H9 (cell line): ENCODE data around the gene TMEM208. TPM values are rescaled to one million over a fixed set of nuclear protein-coding genes. Genes with fewer than 3 reads are reported as not detected.

Source experiments
- DNase-seq: peaks from one replicate; pipeline ENCODE4 v3.0.0-alpha.2; 2017
- H2AFZ ChIP-seq: one replicate; pipeline ENCODE4 v1.6.1; 2013; ENCODE audit warnings: mild to moderate bottlenecking, low read length, control low read depth, moderate library complexity
- H2AK5ac ChIP-seq: 2 replicates; pipeline ENCODE4 v1.6.1; 2013; ENCODE audit warnings: low read length, control low read depth, mixed read lengths; ENCODE audit not compliant: insufficient read length
- H2BK120ac ChIP-seq: one replicate; pipeline ENCODE4 v1.6.1; 2013; ENCODE audit warnings: low read depth, mild to moderate bottlenecking, low read length, control low read depth, inconsistent platforms; ENCODE audit not compliant: poor library complexity, severe bottlenecking
- H2BK12ac ChIP-seq: 2 replicates; pipeline ENCODE4 v1.6.1; 2013; ENCODE audit warnings: low read length, control low read depth, mixed read lengths, low read depth; ENCODE audit not compliant: insufficient read length
- H2BK15ac ChIP-seq: 2 replicates; pipeline ENCODE4 v1.6.1; 2013; ENCODE audit warnings: low read depth, low read length, control low read depth
- H2BK20ac ChIP-seq: one replicate; pipeline ENCODE4 v1.6.1; 2013; ENCODE audit warnings: low read depth, mild to moderate bottlenecking, low read length, control low read depth, inconsistent platforms; ENCODE audit not compliant: poor library complexity, severe bottlenecking
- H2BK5ac ChIP-seq: 2 replicates; pipeline ENCODE4 v1.6.1; 2013; ENCODE audit warnings: low read length, control low read depth, mixed read lengths; ENCODE audit not compliant: insufficient read length
- H3K14ac ChIP-seq: 2 replicates; pipeline ENCODE4 v1.6.1; 2013; ENCODE audit warnings: low read length, control low read depth; ENCODE audit not compliant: insufficient read depth
- H3K18ac ChIP-seq: 2 replicates; pipeline ENCODE4 v1.6.1; 2013; ENCODE audit warnings: low read depth, mild to moderate bottlenecking, mixed read lengths, low read length, control low read depth; ENCODE audit not compliant: insufficient read length
- H3K23ac ChIP-seq: 2 replicates; pipeline ENCODE4 v1.6.1; 2013; ENCODE audit warnings: low read length, control low read depth, mixed read lengths, low read depth; ENCODE audit not compliant: insufficient read length
- H3K23me2 ChIP-seq: 2 replicates; pipeline ENCODE4 v1.6.1; 2013; ENCODE audit warnings: low read depth, mild to moderate bottlenecking, mixed read lengths, low read length, control low read depth; ENCODE audit not compliant: insufficient read length, poor library complexity, severe bottlenecking
- H3K27ac ChIP-seq: 2 replicates; pipeline ENCODE4 v1.5.1; 2013; ENCODE audit warnings: low read length, control low read depth, mixed read lengths, low read depth; ENCODE audit not compliant: insufficient read length
- H3K27me3 ChIP-seq: 2 replicates; pipeline ENCODE4 v1.6.1; 2013; ENCODE audit warnings: low read length, control low read depth, inconsistent platforms; ENCODE audit not compliant: insufficient read depth
- H3K4ac ChIP-seq: 2 replicates; pipeline ENCODE4 v1.6.1; 2013; ENCODE audit warnings: low read depth, mild to moderate bottlenecking, control low read depth, inconsistent platforms, low read length, moderate library complexity
- H3K4me1 ChIP-seq: 2 replicates; pipeline ENCODE4 v1.6.1; 2013; ENCODE audit warnings: low read length, control low read depth, inconsistent platforms; ENCODE audit not compliant: insufficient read depth
- H3K4me2 ChIP-seq: 2 replicates; pipeline ENCODE4 v1.6.1; 2013; ENCODE audit warnings: low read length, control low read depth, mixed read lengths; ENCODE audit not compliant: insufficient read length, insufficient read depth
- H3K56ac ChIP-seq: 2 replicates; pipeline ENCODE4 v1.6.1; 2013; ENCODE audit warnings: low read depth, mild to moderate bottlenecking, mixed read lengths, low read length, control low read depth; ENCODE audit not compliant: insufficient read length
- H3K79me1 ChIP-seq: 2 replicates; pipeline ENCODE4 v1.6.1; 2013; ENCODE audit warnings: low read depth, mild to moderate bottlenecking, moderate library complexity, low read length, control low read depth, inconsistent platforms; ENCODE audit not compliant: insufficient read depth, poor library complexity, severe bottlenecking
- H3K79me2 ChIP-seq: 2 replicates; pipeline ENCODE4 v1.6.1; 2013; ENCODE audit warnings: low read length, control low read depth, inconsistent platforms; ENCODE audit not compliant: insufficient read depth
- H3K9ac ChIP-seq: 2 replicates; pipeline ENCODE4 v1.6.1; 2013; ENCODE audit warnings: low read length, control low read depth, mixed read lengths; ENCODE audit not compliant: insufficient read length; ENCODE audit errors: extremely low read depth
- H3K9me3 ChIP-seq: one replicate; pipeline ENCODE4 v1.6.1; 2013; ENCODE audit warnings: low read depth, low read length, inconsistent platforms; ENCODE audit not compliant: control insufficient read depth
- H3T11ph ChIP-seq: one replicate; pipeline ENCODE4 v1.6.1; 2013; ENCODE audit warnings: mild to moderate bottlenecking, low read length, control low read depth, inconsistent platforms
- H4K20me1 ChIP-seq: one replicate; pipeline ENCODE4 v1.6.1; 2013; ENCODE audit not compliant: control insufficient read depth, insufficient read length, insufficient read depth
- H4K5ac ChIP-seq: 2 replicates; pipeline ENCODE4 v1.6.1; 2013; ENCODE audit warnings: low read depth, mild to moderate bottlenecking, mixed read lengths, low read length, control low read depth; ENCODE audit not compliant: insufficient read length
- H4K8ac ChIP-seq: replicated peaks from 2 replicates; pipeline ENCODE4 v1.6.1; 2013; ENCODE audit warnings: low read length, control low read depth, mixed read lengths, low read depth; ENCODE audit not compliant: insufficient read length
- H4K91ac ChIP-seq: 2 replicates; pipeline ENCODE4 v1.6.1; 2013; ENCODE audit warnings: low read depth, mild to moderate bottlenecking, moderate library complexity, mixed read lengths, low read length, control low read depth; ENCODE audit not compliant: insufficient read length
- H3K27ac Mint-ChIP-seq, 3 experiments: 2 replicates in 2 of 3; 3 replicates in 1 of 3; pipeline ENCODE4 v1.8.0; 2020 to 2021; ENCODE audit warnings: mixed read lengths in 3 of 3, mild to moderate bottlenecking in 1 of 3, moderate library complexity in 1 of 3
- H3K27me3 Mint-ChIP-seq: 2 replicates; pipeline ENCODE4 v1.8.0; 2021; ENCODE audit warnings: low read depth, mild to moderate bottlenecking, moderate library complexity, mixed read lengths
- H3K36me3 Mint-ChIP-seq, 3 experiments: 2 replicates in 2 of 3; 3 replicates in 1 of 3; pipeline ENCODE4 v1.8.0; 2020 to 2021; ENCODE audit warnings: low read depth in 3 of 3, mixed read lengths in 3 of 3; ENCODE audit not compliant: insufficient read depth in 1 of 3
- H3K4me1 Mint-ChIP-seq, 2 experiments: 2 replicates each; pipeline ENCODE4 v1.8.0; 2020; ENCODE audit warnings: mixed read lengths in 2 of 2
- H3K4me3 Mint-ChIP-seq, 2 experiments: 2 replicates in 1 of 2; 3 replicates in 1 of 2; pipeline ENCODE4 v1.8.0; 2020 to 2021; ENCODE audit warnings: mild to moderate bottlenecking in 2 of 2, mixed read lengths in 2 of 2, moderate library complexity in 1 of 2
- H3K9me3 Mint-ChIP-seq, 2 experiments: 2 replicates in 1 of 2; 3 replicates in 1 of 2; pipeline ENCODE4 v1.8.0; 2020; ENCODE audit warnings: mild to moderate bottlenecking in 2 of 2, mixed read lengths in 2 of 2, moderate library complexity in 1 of 2
- CTCF ChIP-seq: fragments of 200-600 bp; sonication (generic); conservative IDR thresholded peaks from 3 replicates; pipeline ENCODE4 v1.8.0; 2021; ENCODE audit warnings: antibody characterized with exemption, mild to moderate bottlenecking
- WGBS: extraction: QIAGEN DNeasy Blood & Tissue Kit; methylation state at CpG from one replicate; pipeline ENCODE4 v1.1.7; 2013; ENCODE audit warnings: missing lambda C conversion rate, low lambda C conversion rate, mixed read lengths; ENCODE audit not compliant: insufficient read length; ENCODE audit errors: extremely low coverage; 5-methylcytosine and 5-hydroxymethylcytosine counted together
- total RNA-seq: library from RNA; stranded (reverse); gene quantifications from 2 replicates; pipeline ENCODE4 v1.2.1, GENCODE V29; 2021

The TMEM208 gene
- total RNA-seq, 1 experiment from 2014 or later, result 42.6 TPM

GRCh38 chr16:67265834-67266233, 38.9 kb downstream of the TMEM208 start:
- H3K9me3 ChIP-seq, result no peaks in the 10 kb centered on the region
- no peaks in the 10 kb centered on the region for H3K23me2 ChIP-seq
- H4K20me1 ChIP-seq, result no peaks in the 10 kb centered on the region
- no peak overlapping the region for H2BK120ac ChIP-seq
- Mint-ChIP-seq H3K27me3 (peaks cover 24% of the 10 kb centered on the region), H3K4me3 (no peak overlapping the region), H3K27ac (no peak overlapping the region), H3K4me1 (peaks cover 0 to 4% of the 10 kb centered on the region in 2 experiments; a peak in 1 of 4 replicates), H3K36me3 (no peaks in the 10 kb centered on the region; a peak in 1 of 7 replicates), H3K9me3 (no peaks in the 10 kb centered on the region)
- no peak overlapping the region for H3K56ac ChIP-seq
- H2BK20ac ChIP-seq, result no peak overlapping the region
- H3K79me2 ChIP-seq, result no peaks in the 10 kb centered on the region
- H4K8ac ChIP-seq, result no peak overlapping the region
- no peak overlapping the region for H4K91ac ChIP-seq
- no peak overlapping the region for H4K5ac ChIP-seq
- no peak overlapping the region for H3K14ac ChIP-seq
- H3K18ac ChIP-seq, result no peak overlapping the region
- H3K23ac ChIP-seq, result no peak overlapping the region
- no peak overlapping the region for H2BK12ac ChIP-seq
- DNase-seq, result no peak
- no peak overlapping the region for H2AFZ ChIP-seq
- H3K27ac ChIP-seq, result no peak overlapping the region
- H3K9ac ChIP-seq, result no peak overlapping the region
- no peaks in the 10 kb centered on the region for H3K79me1 ChIP-seq
- no peak for TF ChIP-seq CTCF
- no peaks in the 10 kb centered on the region for H3K4me1 ChIP-seq
- no peaks in the 10 kb centered on the region; the same call in 1 of the 2 replicates for H3K27me3 ChIP-seq
- H3K4ac ChIP-seq, result no peak overlapping the region
- H3T11ph ChIP-seq, result no peak overlapping the region
- no peak overlapping the region for H2BK5ac ChIP-seq
- no CpG with 5 or more reads among the region's 8 CpGs for WGBS
- H2BK15ac ChIP-seq, result no peak overlapping the region
- H3K4me2 ChIP-seq, result no peak overlapping the region
- no peak overlapping the region for H2AK5ac ChIP-seq
